Measurements from ENCODE around the gene IQGAP2.

DNA sequence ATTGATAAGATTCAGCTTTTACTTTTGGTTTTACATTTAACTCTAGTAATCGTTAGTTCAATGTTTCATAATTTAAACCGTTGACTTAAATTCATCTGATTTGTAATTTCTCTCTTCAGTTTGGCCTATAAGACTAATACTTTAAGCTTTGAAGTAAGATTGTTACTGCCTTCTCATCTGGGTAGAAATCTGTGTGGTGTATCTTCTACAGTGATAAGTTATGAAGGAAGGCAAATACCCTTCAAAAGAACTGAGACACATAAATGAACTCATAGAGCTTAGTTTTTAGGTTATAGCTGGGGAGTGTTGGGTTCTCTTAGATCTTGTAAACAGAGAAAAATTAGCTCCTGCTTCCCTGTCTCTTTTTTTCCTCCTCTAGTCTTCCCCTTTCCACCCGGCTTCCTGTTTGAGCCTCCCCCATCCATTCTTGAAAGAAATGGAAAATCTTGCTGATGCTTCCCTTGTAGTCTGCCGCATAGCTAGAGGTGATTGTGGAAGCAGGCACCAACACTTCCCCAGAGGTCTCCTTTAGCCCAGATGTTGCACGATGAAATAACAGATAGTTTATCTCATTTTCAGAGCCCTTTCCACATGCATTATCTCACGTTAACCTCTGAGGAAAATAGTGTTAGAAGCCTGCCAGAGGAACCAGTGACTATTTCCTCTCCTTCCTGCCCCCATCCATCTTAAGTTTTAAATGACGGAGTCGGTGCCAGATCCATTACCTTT, 222.2 kb downstream of the IQGAP2 start:
- TF ChIP-seq, protein P1, sequence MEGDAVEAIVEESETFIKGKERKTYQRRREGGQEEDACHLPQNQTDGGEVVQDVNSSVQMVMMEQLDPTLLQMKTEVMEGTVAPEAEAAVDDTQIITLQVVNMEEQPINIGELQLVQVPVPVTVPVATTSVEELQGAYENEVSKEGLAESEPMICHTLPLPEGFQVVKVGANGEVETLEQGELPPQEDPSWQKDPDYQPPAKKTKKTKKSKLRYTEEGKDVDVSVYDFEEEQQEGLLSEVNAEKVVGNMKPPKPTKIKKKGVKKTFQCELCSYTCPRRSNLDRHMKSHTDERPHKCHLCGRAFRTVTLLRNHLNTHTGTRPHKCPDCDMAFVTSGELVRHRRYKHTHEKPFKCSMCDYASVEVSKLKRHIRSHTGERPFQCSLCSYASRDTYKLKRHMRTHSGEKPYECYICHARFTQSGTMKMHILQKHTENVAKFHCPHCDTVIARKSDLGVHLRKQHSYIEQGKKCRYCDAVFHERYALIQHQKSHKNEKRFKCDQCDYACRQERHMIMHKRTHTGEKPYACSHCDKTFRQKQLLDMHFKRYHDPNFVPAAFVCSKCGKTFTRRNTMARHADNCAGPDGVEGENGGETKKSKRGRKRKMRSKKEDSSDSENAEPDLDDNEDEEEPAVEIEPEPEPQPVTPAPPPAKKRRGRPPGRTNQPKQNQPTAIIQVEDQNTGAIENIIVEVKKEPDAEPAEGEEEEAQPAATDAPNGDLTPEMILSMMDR (IDR thresholded peaks at IDR 0.05), result no peak
- TF ChIP-seq EZH2 (IDR thresholded peaks at IDR 0.05; ENCODE audit: borderline replicate concordance, insufficient read depth, low read depth, low read length, poor library complexity, severe bottlenecking), result no peak
